Neuronal stem cell (in vitro differentiated cells): ENCODE measurements around the gene PA2G4.
"Not testable (repeated sequence)": the region's sequence is repeated elsewhere in the genome, so short reads cannot be mapped to it uniquely, and the experiment has no call there.

Source experiments
- DNase-seq: peaks from one replicate; pipeline ENCODE4 v3.0.0-alpha.2; 2013; ENCODE audit warnings: low spot score
- H2AFZ ChIP-seq: one replicate; pipeline ENCODE4 v1.6.1; 2013; ENCODE audit warnings: mild to moderate bottlenecking, low read length, inconsistent platforms
- H2AK5ac ChIP-seq: 2 replicates; pipeline ENCODE4 v1.6.1; 2013; ENCODE audit warnings: low read depth, mild to moderate bottlenecking, inconsistent platforms, low read length, moderate library complexity, mixed read lengths
- H2BK120ac ChIP-seq: 2 replicates; pipeline ENCODE4 v1.6.1; 2013; ENCODE audit warnings: low read depth, mild to moderate bottlenecking, inconsistent platforms, low read length, moderate library complexity, mixed read lengths
- H2BK12ac ChIP-seq: one replicate; pipeline ENCODE4 v1.6.1; 2013; ENCODE audit warnings: low read length, inconsistent platforms
- H2BK15ac ChIP-seq: 2 replicates; pipeline ENCODE4 v1.6.1; 2013; ENCODE audit warnings: mild to moderate bottlenecking, low read length, inconsistent platforms, mixed read lengths
- H2BK5ac ChIP-seq: one replicate; pipeline ENCODE4 v1.6.1; 2013; ENCODE audit warnings: inconsistent platforms, mild to moderate bottlenecking, low read length, moderate library complexity
- H3K14ac ChIP-seq: one replicate; pipeline ENCODE4 v1.6.1; 2013; ENCODE audit warnings: low read length, inconsistent platforms
- H3K18ac ChIP-seq: 2 replicates; pipeline ENCODE4 v1.6.1; 2013; ENCODE audit warnings: low read length, inconsistent platforms
- H3K23ac ChIP-seq: 2 replicates; pipeline ENCODE4 v1.6.1; 2013; ENCODE audit warnings: low read depth, mild to moderate bottlenecking, mixed read lengths, low read length, inconsistent platforms; ENCODE audit not compliant: poor library complexity
- H3K27ac ChIP-seq: replicated peaks from 3 replicates; pipeline ENCODE4 v1.5.1; 2013; ENCODE audit warnings: low read length, inconsistent platforms
- H3K27me3 ChIP-seq, 3 experiments: 2 replicates each; pipeline ENCODE4 v1.6.1; 2013; ENCODE audit warnings: low read length in 3 of 3, mild to moderate bottlenecking in 2 of 3, inconsistent platforms in 1 of 3, low read depth in 1 of 3, mixed read lengths in 1 of 3, moderate library complexity in 1 of 3; ENCODE audit not compliant: control insufficient read depth in 3 of 3, insufficient read depth in 3 of 3
- H3K36me3 ChIP-seq, 2 donors: replicated peaks in 1 of 2; 2 replicates each; pipeline ENCODE4 v1.6.1; 2013; ENCODE audit warnings: low read length in 2 of 2; ENCODE audit not compliant: control insufficient read depth in 2 of 2, insufficient read depth in 2 of 2
- H3K4ac ChIP-seq: 2 replicates; pipeline ENCODE4 v1.6.1; 2013; ENCODE audit warnings: inconsistent platforms, mild to moderate bottlenecking, low read length, moderate library complexity
- H3K4me1 ChIP-seq, 2 donors: 1 replicate in 1 of 2; 2 replicates in 1 of 2; pipeline ENCODE4 v1.6.1; 2013; ENCODE audit warnings: low read length in 2 of 2, low read depth in 1 of 2; ENCODE audit not compliant: control insufficient read depth in 2 of 2, insufficient read depth in 1 of 2
- H3K4me2 ChIP-seq: one replicate; pipeline ENCODE4 v1.6.1; 2013; ENCODE audit warnings: mild to moderate bottlenecking, low read length, inconsistent platforms; ENCODE audit not compliant: insufficient read depth, poor library complexity, severe bottlenecking
- H3K4me3 ChIP-seq, 2 donors: 2 replicates each; pipeline ENCODE4 v1.5.1; 2013; ENCODE audit warnings: low read length in 2 of 2, mild to moderate bottlenecking in 2 of 2, inconsistent platforms in 1 of 2, moderate library complexity in 1 of 2
- H3K79me1 ChIP-seq: one replicate; pipeline ENCODE4 v1.6.1; 2013; ENCODE audit warnings: low read depth, mild to moderate bottlenecking, inconsistent platforms, low read length, moderate library complexity
- H3K9ac ChIP-seq: one replicate; pipeline ENCODE4 v1.6.1; 2013; ENCODE audit warnings: mild to moderate bottlenecking, low read depth, low read length, inconsistent platforms; ENCODE audit not compliant: poor library complexity
- H3K9me3 ChIP-seq, 2 donors: replicated peaks in 1 of 2; 2 replicates each; pipeline versions ENCODE3 to v1.6.1; 2013; ENCODE audit warnings: low read length in 2 of 2, mild to moderate bottlenecking in 2 of 2, inconsistent platforms in 1 of 2, low read depth in 1 of 2, mixed read lengths in 1 of 2, moderate library complexity in 1 of 2; ENCODE audit not compliant: control insufficient read depth in 2 of 2, insufficient read depth in 1 of 2
- H4K8ac ChIP-seq: one replicate; pipeline ENCODE4 v1.6.1; 2013; ENCODE audit warnings: low read depth, mild to moderate bottlenecking, inconsistent platforms, low read length, moderate library complexity
- H4K91ac ChIP-seq: one replicate; pipeline ENCODE4 v1.6.1; 2013; ENCODE audit warnings: low read length, low read depth, mild to moderate bottlenecking, inconsistent platforms; ENCODE audit not compliant: poor library complexity
- WGBS, 2 donors: extraction: QIAGEN DNeasy Blood & Tissue Kit; methylation state at CpG; one replicate each; pipeline ENCODE4 v1.1.7; 2013; ENCODE audit warnings: missing lambda C conversion rate in 2 of 2, mixed read lengths in 1 of 2; ENCODE audit not compliant: insufficient read length in 2 of 2, insufficient replicate concordance in 1 of 2; ENCODE audit errors: extremely low coverage in 2 of 2; 5-methylcytosine and 5-hydroxymethylcytosine counted together

Gene PA2G4

DNA sequence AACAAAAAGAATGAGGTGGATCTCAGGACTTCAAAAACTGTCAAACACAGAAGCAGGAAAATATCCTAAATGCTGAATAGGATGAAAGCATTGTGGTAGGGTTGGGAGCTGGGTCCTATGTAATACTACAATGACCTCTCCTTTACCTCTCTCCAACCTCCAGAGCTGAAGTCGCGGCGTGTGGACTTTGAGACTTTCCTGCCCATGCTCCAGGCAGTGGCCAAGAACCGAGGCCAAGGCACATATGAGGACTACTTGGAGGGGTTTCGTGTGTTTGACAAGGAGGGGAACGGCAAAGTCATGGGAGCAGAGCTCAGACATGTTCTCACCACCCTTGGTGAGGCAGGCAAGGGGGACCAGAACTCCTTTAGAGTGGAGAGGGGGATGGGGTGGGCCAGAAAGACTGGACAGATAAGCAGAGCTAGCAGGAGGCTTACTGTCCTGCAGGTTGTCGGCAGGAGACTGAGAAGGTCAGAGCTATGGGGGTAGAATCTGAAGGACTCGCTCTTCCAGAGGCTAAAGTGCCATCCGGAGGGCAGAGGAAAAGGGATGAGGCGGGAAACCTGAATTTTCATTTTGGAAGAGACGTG lies 51.0 kb downstream of the PA2G4 start:
- no CpG with 5 or more reads among the region's 11 CpGs for WGBS, 2 donors
- H3K27ac ChIP-seq = no peak overlapping the region
- H4K91ac ChIP-seq = no peak overlapping the region
- H3K18ac ChIP-seq = no peak overlapping the region
- no peak for DNase-seq
- H3K9ac ChIP-seq = no peak overlapping the region
- H3K79me1 ChIP-seq = no peaks in the 10 kb centered on the region
- H3K4me2 ChIP-seq = no peak overlapping the region
- no peak overlapping the region for H3K14ac ChIP-seq
- no peaks in the 10 kb centered on the region for H3K27me3 ChIP-seq
- no peak overlapping the region for H4K8ac ChIP-seq
- H3K9me3 ChIP-seq = no peaks in the 10 kb centered on the region
- H2AK5ac ChIP-seq = no peak overlapping the region
- H3K4me3 ChIP-seq = no peak overlapping the region
- peaks cover 21 to 28% of the 10 kb centered on the region in 2 donors for H3K36me3 ChIP-seq
- no peak overlapping the region for H3K23ac ChIP-seq
- peaks cover 18 to 23% of the 10 kb centered on the region in 2 donors for H3K4me1 ChIP-seq
- peak overlapping the region; percentile 2 for H2BK5ac ChIP-seq
- H3K4ac ChIP-seq = no peak overlapping the region
- H2AFZ ChIP-seq = no peak overlapping the region
- H2BK12ac ChIP-seq = no peak overlapping the region
- no peak overlapping the region for H2BK15ac ChIP-seq
- no peak overlapping the region for H2BK120ac ChIP-seq

DNA sequence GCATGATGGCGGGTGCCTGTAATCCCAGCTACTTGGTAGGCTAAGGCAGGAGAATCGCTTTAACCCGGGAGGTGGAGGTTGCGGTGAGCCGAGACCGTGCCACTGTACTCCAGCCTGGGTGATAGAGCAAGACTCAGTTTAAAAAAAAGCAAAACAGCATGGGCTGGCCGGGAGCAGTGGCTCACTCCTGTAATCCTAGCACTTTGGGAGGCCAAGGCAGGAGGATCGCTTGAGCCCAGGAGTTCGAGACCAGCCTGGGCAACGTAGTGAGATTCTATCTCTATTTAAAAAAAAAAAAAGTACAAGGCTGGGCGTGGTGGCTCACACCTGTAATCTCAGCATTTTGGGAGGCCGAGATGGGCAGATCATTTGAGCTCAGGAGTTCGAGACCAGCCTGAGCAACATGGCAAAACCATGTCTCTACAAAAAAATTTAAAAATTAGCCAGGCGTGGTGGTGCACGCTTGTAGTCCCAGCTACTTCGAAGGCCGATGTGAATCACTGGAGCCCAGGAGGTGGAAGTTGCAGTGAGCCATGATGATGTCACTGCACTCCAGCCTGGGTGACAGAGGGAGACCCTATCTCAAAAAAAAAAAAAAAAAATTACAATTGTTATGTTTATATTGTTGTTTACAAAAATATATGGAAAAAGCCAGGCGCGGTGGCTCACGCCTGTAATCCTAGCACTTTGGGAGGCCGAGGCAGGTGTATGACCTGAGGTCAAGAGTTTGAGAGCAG lies 52.3 kb downstream of the PA2G4 start:
- H3K27ac ChIP-seq = peak overlapping the region; percentile 96
- not testable (repeated sequence) for H3K14ac ChIP-seq, H2BK12ac ChIP-seq, H2AFZ ChIP-seq, H3K4me3 ChIP-seq, DNase-seq, H3K9me3 ChIP-seq, H2BK5ac ChIP-seq, H3K9ac ChIP-seq, H3K4me2 ChIP-seq, H3K4ac ChIP-seq, H4K91ac ChIP-seq, H2BK15ac ChIP-seq, H3K27me3 ChIP-seq, H4K8ac ChIP-seq, H3K79me1 ChIP-seq, H2BK120ac ChIP-seq, H2AK5ac ChIP-seq, H3K18ac ChIP-seq, H3K23ac ChIP-seq
- peaks cover 30 to 41% of the 10 kb centered on the region in 2 donors for H3K36me3 ChIP-seq
- H3K4me1 ChIP-seq = peaks cover 27 to 34% of the 10 kb centered on the region in 2 donors
- WGBS, 2 donors = no CpG with 5 or more reads among the region's 21 CpGs

DNA sequence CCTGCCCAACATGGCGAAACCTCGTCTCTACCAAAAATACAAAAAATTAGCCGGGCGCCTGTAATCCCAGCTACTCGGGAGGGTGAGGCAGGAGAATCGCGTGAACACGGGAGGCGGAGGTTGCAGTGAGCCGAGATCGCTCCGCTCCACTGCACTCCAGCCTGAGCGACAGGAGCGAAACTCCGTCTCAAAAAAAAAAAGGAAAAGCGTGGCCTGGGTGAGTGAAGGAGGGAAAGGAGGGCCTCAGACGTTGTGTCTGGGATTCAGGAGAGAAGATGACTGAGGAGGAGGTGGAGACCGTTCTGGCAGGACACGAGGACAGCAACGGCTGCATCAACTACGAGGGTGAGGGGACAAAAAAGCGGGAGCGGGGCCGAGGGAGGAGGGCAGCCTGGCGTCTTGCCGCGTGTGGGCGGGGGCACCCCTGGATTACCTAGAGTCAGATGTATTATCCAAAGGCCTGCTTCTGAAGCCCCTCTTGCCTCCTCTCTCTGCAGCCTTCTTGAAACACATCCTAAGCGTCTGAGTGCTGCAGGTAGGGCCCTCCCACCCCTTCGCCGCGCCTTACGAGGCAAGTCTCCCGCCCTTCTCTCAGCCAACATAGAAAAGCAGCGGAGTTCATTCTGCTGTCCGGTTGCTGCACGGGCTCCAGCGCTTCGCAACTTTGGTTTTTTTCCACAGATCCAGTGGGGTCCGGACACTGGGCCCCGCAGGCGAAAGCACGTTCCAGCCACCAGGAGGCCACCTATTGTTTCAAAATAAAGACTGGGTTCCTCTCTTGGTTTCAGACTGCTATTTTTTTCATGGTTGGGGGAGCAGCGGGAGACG lies 53.1 kb downstream of the PA2G4 start:
- Histone ChIP-seq H2AK5ac (peak overlapping the region; percentile 65), H3K4me1 (peaks cover 27 to 39% of the 10 kb centered on the region in 2 donors), H3K23ac (peak overlapping the region; percentile 75), H3K4me2 (peak overlapping the region; percentile 60), H2BK5ac (no peak overlapping the region), H4K91ac (no peak overlapping the region), H3K14ac (peak overlapping the region; percentile 11), H3K27me3 (no peaks in the 10 kb centered on the region), H4K8ac (no peak overlapping the region), H3K79me1 (no peaks in the 10 kb centered on the region), H2AFZ (peak overlapping the region; percentile 66), H3K27ac (peak overlapping the region; percentile 96), H3K18ac (peak overlapping the region; percentile 95), H3K4me3 (peak overlapping the region; percentile 73 to 85), H3K9ac (peak overlapping the region; percentile 90), H3K9me3 (no peaks in the 10 kb centered on the region), H2BK12ac (no peak overlapping the region), H3K4ac (peak overlapping the region; percentile 53), H3K36me3 (peaks cover 34 to 49% of the 10 kb centered on the region in 2 donors), H2BK15ac (peak overlapping the region; percentile 71), H2BK120ac (no peak overlapping the region)
- WGBS, 2 donors = no CpG with 5 or more reads among the region's 45 CpGs
- DNase-seq = peak; percentile 83
